Hematopoietic multipotent progenitor cell treated with erythropoietin and hydrocortisone succinate and interleukin-3 and kit ligand, for 6 days (in vitro differentiated cells): ENCODE measurements around the gene RASGEF1B.

ENCODE experiments used
- DNase-seq: peaks from one replicate; pipeline ENCODE4 v3.0.0-alpha.2; 2015

The RASGEF1B gene

DNA sequence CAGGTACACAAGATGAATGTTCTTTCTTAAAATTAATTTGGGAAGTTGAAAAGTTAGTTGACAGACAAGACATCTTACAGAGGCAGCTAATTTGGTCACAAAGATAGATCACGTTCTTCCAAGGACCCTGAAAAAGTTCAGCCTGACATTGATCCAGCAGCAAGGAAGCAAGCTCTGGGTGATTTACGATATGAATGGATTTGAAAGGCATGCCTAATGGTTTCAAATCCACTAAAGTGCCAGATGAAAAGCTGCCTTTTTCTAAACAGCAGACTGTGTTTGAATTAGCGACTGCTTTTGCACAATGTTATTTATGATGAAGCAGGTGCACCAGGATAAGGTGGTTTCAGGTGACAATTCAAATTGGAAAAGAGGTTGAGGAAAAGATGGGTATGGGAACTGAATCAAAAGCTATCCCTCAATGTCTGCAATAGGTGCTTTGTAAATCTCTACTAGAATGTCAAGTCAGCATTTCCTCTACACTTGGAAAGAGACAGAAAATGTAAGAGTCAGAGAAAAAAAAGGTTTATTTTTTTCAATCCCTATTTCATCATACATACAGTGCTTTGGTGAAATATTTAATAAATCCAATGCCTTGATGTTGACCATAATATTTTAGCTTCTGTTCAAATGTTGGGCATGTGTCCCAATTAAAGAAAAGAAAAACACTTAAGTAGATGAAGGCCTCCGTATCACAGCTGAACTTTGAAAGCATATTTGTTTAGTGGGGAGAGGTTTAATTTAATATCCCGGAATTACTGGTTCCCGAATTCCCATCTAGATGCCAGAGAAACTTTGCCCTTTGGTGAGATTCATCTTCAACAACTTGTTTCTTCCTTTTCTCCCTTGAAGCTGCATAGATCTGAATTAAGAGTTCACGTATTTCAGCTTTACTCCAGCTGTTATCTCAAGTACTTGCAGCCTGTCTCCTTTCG lies 6.0 kb downstream of the RASGEF1B start:
- no peak for DNase-seq

GRCh38 chr4:81460834-81461233 lies 10.9 kb downstream of the RASGEF1B start:
- DNase-seq, result no peak

DNA sequence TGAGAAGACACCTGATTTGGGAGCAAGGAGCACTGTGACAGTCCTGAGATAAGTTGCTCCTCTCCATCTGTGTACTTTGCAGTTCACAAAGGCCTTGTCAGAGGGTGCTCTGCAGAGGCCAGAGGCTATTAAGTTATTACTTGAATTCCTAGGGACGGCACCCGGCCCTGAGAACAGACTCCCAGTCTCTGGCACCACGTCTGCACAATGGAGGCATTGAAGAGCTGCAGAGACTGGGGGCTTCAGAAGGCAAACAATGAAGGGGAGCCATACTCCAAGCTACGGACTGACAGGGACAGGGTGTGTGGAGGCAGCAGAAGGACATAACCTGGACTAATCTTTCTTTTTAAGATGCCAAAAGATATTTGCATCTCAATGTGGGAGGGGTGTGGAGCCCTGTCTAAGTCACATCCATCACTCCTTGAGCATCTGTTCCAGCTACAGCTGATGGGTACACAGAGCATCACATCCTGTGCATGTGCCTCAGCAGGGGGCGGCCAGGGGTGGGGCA lies 11.5 kb downstream of the RASGEF1B start:
- no peak for DNase-seq

DNA sequence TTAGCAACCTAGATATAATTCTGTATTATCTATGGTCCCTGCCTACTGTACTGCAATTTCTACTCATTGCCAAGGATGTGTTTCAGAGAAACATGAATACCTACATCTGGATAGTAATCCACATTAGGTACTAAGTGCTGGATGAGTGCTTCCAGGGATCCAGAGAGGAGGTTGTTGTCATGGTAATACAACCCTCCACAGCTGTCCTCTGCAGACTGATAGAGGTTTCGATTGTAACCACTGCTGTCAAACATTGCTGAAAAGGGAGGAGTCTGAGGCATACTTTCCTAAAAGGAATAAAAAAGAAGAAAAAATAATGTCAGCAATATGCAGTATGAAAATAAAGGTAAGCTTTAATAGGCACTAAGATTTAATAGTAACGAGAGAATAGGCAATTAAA lies 12.5 kb downstream of the RASGEF1B start:
- DNase-seq, result no peak

- DNase-seq, result no peak
Measured at GRCh38 chr4:81457921-81458520, 13.7 kb downstream of the RASGEF1B start.

GRCh38 chr4:81457345-81457744 lies 14.4 kb downstream of the RASGEF1B start:
- no peak for DNase-seq

- DNase-seq, result peak; percentile 20
Measured at GRCh38 chr4:81455897-81456296, 15.8 kb downstream of the RASGEF1B start.

DNA sequence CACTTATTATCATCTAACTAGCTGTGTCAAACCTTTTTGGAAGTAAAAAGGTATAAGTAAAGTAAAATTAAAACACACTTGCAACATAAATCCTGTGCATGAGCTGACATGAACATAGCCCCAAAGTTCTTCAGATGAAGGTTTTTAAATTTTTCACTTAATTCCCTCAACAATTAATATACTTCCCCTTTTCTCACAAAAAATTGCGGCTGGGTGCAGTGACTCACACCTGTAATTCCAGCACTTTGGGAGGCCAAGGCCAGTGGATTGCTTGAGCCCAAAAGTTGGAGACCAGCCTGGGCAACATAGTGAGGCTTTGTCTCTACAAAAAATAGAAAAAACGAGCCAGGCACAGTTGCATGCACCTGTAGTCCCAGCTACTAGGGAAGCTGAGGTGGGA lies 16.8 kb downstream of the RASGEF1B start:
- peak; percentile 28 for DNase-seq

DNA sequence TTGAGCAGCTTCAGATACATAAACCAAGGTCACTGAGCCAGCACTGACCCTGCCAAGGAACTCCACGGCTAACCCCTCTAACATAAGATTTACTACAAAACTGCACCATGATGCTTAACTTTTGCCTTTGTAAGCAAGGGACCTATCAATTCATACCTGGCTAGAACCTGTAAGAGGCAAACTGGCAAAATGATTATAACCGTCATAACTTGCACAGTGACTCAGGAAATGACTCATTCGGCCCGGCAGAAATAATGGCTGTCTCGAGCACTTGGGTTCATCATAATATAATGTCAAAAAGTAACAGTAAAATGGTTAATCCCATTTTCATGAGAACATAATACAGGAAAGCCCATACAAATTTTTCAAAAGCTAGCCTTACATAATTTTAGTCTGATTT lies 17.2 kb downstream of the RASGEF1B start:
- peak; percentile 55 for DNase-seq

DNA sequence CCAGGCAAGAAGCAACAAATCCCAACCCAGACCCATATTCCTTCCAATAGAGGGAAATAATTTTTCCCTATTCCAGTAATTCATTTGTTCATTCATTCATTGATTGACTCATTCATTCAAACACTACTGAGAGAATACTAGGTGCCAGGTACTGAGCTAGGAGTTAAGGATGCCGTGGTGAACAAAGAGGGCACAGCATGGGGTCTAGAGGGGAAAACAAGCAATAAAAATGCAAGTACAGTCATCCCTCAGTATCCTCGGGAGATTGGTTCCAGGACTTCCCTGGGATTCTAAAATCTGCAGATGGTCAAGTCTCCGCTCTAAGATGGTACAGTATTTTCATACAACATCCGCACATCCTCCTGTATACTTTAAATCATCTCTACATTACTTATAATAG lies 18.7 kb downstream of the RASGEF1B start:
- DNase-seq, result no peak

GRCh38 chr4:81452452-81453006 lies 19.2 kb downstream of the RASGEF1B start:
- DNase-seq, result no peak

GRCh38 chr4:81449015-81449414 lies 22.7 kb downstream of the RASGEF1B start:
- DNase-seq, result no peak

DNA sequence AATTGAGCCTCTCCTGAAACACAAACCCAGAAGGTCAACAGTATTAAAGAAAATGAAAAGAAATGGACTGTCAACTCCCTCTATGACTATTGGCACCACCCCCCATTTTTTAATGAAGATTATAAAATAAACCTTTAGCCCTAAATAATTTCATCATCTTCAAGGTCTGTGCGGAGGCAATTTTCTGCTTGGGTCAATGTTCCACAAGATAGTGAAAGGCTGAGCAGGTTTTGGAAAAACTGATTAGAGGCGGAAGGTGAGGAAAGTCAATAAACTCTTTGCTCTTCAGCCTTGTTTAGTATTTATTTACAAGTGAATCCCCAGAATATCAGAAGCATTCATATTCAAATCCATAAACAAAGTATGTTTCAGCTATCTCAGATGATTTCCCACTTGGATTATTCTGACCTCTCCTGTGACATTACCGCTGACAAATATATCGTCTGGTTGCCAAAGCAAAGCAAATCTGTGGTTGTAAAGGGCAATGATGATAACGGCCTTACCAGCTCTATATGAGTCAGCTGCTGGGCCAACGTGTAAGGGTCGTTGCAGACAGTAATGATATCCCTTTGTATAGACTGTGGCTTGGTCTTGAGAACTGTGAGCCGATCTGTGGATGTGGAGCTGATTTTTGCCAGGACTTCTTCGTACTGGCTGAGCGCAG lies 24.0 kb downstream of the RASGEF1B start:
- DNase-seq, result no peak

DNA sequence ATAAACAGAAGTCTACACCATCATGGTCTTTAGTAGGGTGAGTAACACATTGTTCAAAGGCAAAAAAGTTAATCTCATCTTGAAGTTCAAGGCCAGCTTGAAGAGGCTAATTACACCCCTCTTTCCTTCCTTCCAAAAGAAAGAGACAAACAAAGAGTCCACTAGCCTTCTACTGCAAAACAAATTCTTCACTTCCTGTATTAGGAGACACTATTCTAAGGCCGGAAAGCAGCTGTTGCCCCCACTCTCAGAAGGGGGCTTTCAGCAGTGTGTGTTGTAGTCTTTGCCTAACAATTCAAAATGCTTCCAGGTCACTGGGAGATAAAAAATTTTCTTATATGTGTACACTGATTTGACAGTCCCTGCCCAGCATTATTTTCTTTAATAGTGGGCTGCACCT lies 25.1 kb downstream of the RASGEF1B start:
- DNase-seq, result no peak

- DNase-seq, result no peak
Measured at GRCh38 chr4:81445196-81445595, 26.5 kb downstream of the RASGEF1B start.

GRCh38 chr4:81442484-81443085 lies 29.1 kb downstream of the RASGEF1B start:
- no peak for DNase-seq

DNA sequence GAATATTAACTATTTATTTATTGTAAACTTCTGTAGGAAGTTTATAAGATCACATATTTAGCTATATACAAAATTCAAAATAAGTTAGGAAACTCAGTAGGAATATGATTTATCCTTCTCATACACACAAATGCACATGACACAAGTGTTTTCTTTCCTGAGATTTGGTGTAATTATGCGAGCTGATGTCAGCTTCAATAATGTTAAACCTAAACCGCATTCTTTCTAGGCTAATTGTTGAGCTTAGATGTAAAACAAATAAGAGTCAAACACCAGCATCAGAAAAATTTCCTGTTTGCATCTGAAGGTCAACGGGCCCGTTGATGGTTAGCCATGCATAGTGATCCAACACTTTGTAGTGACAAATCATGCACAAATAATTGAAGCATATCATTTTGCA lies 30.8 kb downstream of the RASGEF1B start:
- no peak for DNase-seq

GRCh38 chr4:81436941-81437574 lies 34.6 kb downstream of the RASGEF1B start:
- no peak for DNase-seq

DNA sequence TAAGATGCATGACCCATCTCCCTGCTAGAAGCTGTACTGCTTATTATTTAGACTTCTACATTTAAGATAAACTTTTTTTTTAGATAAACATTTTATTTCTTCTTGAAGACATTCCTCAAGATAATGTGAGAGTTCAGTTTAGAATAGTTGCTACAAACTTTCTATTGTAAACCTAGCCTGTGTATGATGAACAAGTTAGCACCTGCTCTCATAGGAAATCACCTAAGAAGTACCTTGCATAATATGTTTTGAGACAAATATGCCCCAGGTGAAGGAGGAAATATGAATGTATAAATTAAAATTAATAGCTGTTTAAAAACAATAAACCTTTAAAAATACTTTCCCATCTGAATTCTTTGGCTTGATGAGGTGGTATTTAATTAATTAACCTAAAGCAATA lies 35.6 kb downstream of the RASGEF1B start:
- no peak for DNase-seq

DNA sequence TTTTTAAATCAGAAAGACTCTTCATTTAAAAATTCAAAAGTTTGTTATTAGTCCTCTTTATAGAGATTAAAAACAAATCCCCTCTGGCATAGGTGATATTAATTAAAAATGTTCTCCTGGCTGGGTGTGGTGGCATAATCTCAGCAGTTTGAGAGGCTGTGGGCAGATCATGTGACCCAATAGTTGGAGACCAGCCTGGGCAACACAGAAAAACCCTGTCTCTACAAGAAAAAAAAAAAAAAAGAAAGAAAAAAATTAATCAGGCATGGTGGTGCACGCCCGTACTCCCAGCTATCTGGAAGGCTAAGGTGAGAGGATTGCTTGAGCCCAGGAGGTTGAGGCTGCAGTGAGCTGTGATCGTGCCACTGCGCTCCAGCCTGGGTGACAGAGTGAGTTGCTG lies 38.9 kb downstream of the RASGEF1B start:
- DNase-seq, result peak; percentile 77

GRCh38 chr4:81431971-81432370 lies 39.7 kb downstream of the RASGEF1B start:
- DNase-seq, result peak; percentile 58

GRCh38 chr4:81429607-81430006 lies 42.1 kb downstream of the RASGEF1B start:
- no peak for DNase-seq
